A549 (cell line): ENCODE data around the gene C20orf204.

Experiments
- CBX2 ChIP-seq: fragments of 200-600 bp; sonication (generic); IDR thresholded peaks from 2 replicates; pipeline ENCODE4 v1.6.1; 2016; ENCODE audit warnings: low read depth, mild to moderate bottlenecking, borderline replicate concordance
- CEBPB ChIP-seq, 2 experiments: fragments of >200 bp in 1 of 2; sonication (Bioruptor Twin) in 1 of 2; formaldehyde crosslinking in 1 of 2; IDR thresholded peaks; 2 replicates each; pipeline ENCODE4 v1.6.1; 2012 to 2016
- CHD4 ChIP-seq: fragments of 200-600 bp; sonication (generic); IDR thresholded peaks from 2 replicates; pipeline ENCODE4 v1.6.1; 2016; ENCODE audit warnings: antibody characterized with exemption, mild to moderate bottlenecking, borderline replicate concordance
- EP300 ChIP-seq, 2 experiments: fragments of >200 bp; sonication (Bioruptor Twin); formaldehyde crosslinking; IDR thresholded peaks; 2 replicates in 1 of 2; 3 replicates in 1 of 2; pipeline ENCODE4 v1.6.1; 2016 to 2017
- JUNB ChIP-seq: fragments of >200 bp; sonication (Bioruptor Twin); formaldehyde crosslinking; IDR thresholded peaks from 2 replicates; pipeline ENCODE4 v1.6.1; 2016
- MYC ChIP-seq: IDR thresholded peaks from 2 replicates; pipeline ENCODE4 v1.6.1; 2012; ENCODE audit warnings: mild to moderate bottlenecking, inconsistent platforms, low read length, improper control_type of control experiment, borderline replicate concordance
- POLR2A ChIP-seq: IDR thresholded peaks from 2 replicates; pipeline ENCODE4 v1.6.1; 2012; ENCODE audit warnings: mild to moderate bottlenecking, low read length
- SMC3 ChIP-seq: fragments of >200 bp; sonication (Bioruptor Twin); formaldehyde crosslinking; IDR thresholded peaks from 3 replicates; pipeline ENCODE4 v1.6.1; 2018; ENCODE audit warnings: inconsistent platforms
- TF ChIP-seq, protein P1 (sequence below): fragments of >200 bp; sonication (Bioruptor Twin); formaldehyde crosslinking; IDR thresholded peaks from 2 replicates; pipeline ENCODE4 v1.6.1; 2016
- TF ChIP-seq, protein P2 (sequence below): fragments of >200 bp; sonication (Bioruptor Twin); formaldehyde crosslinking; IDR thresholded peaks from 3 replicates; pipeline ENCODE4 v1.5.1; 2016
- TF ChIP-seq, protein P3 (sequence below): IDR thresholded peaks from 2 replicates; pipeline ENCODE4 v1.6.1; 2012
- TF ChIP-seq, protein P4 (sequence below): fragments of 200-600 bp; sonication (generic); IDR thresholded peaks from 2 replicates; pipeline ENCODE4 v1.6.1; 2016; ENCODE audit warnings: antibody characterized with exemption, mild to moderate bottlenecking, moderate library complexity

DNA sequence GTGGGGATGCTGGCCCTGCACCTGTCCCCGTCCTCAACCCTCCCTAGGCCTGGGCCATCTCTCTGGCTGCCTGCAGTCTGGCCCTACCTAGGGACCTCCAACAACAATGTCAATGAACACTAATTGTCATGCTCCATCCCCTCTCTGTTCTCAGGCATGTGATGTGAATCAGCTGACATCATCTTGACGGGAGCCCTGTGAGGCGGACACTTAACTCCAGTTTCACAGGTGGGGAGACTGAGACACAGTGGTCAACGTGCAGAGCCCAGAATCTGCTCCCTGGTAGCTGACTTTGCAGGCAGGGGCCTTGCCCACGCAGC lies 26.3 kb downstream of the C20orf204 start:
- no peak for TF ChIP-seq MYC
- TF ChIP-seq, protein P1, sequence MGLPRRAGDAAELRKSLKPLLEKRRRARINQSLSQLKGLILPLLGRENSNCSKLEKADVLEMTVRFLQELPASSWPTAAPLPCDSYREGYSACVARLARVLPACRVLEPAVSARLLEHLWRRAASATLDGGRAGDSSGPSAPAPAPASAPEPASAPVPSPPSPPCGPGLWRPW = no peak
- TF ChIP-seq, protein P2, sequence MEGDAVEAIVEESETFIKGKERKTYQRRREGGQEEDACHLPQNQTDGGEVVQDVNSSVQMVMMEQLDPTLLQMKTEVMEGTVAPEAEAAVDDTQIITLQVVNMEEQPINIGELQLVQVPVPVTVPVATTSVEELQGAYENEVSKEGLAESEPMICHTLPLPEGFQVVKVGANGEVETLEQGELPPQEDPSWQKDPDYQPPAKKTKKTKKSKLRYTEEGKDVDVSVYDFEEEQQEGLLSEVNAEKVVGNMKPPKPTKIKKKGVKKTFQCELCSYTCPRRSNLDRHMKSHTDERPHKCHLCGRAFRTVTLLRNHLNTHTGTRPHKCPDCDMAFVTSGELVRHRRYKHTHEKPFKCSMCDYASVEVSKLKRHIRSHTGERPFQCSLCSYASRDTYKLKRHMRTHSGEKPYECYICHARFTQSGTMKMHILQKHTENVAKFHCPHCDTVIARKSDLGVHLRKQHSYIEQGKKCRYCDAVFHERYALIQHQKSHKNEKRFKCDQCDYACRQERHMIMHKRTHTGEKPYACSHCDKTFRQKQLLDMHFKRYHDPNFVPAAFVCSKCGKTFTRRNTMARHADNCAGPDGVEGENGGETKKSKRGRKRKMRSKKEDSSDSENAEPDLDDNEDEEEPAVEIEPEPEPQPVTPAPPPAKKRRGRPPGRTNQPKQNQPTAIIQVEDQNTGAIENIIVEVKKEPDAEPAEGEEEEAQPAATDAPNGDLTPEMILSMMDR = no peak
- TF ChIP-seq SMC3 = no peak
- TF ChIP-seq, protein P3, sequence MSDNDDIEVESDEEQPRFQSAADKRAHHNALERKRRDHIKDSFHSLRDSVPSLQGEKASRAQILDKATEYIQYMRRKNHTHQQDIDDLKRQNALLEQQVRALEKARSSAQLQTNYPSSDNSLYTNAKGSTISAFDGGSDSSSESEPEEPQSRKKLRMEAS = no peak
- no peak for TF ChIP-seq POLR2A
- no peak for TF ChIP-seq EP300 (IDR thresholded peaks at IDR 0.05)
- TF ChIP-seq CHD4 = no peak
- TF ChIP-seq CBX2 = no peak
- no peak for TF ChIP-seq CEBPB (IDR thresholded peaks at IDR 0.05)
- TF ChIP-seq, protein P4, sequence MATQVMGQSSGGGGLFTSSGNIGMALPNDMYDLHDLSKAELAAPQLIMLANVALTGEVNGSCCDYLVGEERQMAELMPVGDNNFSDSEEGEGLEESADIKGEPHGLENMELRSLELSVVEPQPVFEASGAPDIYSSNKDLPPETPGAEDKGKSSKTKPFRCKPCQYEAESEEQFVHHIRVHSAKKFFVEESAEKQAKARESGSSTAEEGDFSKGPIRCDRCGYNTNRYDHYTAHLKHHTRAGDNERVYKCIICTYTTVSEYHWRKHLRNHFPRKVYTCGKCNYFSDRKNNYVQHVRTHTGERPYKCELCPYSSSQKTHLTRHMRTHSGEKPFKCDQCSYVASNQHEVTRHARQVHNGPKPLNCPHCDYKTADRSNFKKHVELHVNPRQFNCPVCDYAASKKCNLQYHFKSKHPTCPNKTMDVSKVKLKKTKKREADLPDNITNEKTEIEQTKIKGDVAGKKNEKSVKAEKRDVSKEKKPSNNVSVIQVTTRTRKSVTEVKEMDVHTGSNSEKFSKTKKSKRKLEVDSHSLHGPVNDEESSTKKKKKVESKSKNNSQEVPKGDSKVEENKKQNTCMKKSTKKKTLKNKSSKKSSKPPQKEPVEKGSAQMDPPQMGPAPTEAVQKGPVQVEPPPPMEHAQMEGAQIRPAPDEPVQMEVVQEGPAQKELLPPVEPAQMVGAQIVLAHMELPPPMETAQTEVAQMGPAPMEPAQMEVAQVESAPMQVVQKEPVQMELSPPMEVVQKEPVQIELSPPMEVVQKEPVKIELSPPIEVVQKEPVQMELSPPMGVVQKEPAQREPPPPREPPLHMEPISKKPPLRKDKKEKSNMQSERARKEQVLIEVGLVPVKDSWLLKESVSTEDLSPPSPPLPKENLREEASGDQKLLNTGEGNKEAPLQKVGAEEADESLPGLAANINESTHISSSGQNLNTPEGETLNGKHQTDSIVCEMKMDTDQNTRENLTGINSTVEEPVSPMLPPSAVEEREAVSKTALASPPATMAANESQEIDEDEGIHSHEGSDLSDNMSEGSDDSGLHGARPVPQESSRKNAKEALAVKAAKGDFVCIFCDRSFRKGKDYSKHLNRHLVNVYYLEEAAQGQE = no peak
- TF ChIP-seq JUNB = no peak
